Astrocyte (in vitro differentiated cells and primary cell): ENCODE data around the gene DNAAF3.

ENCODE experiments used
- CTCF ChIP-seq: IDR thresholded peaks from 2 replicates; pipeline ENCODE4 v1.5.1; 2011; ENCODE audit warnings: low read depth, mild to moderate bottlenecking, inconsistent platforms, low read length, moderate library complexity; ENCODE audit not compliant: insufficient read depth
- EZH2 ChIP-seq: IDR thresholded peaks from 2 replicates; pipeline ENCODE4 v1.6.1; 2012; ENCODE audit warnings: mild to moderate bottlenecking, low read length, inconsistent platforms; ENCODE audit not compliant: insufficient read depth

GRCh38 chr19:55171440-55171839 lies 5.0 kb upstream of the DNAAF3 start:
- no peak for TF ChIP-seq EZH2
- TF ChIP-seq CTCF: no peak
